H1 (cell line): ENCODE results near the gene PRTN3. TPM values are rescaled to one million over a fixed set of nuclear protein-coding genes. Genes with fewer than 3 reads are reported as not detected.
A peak's percentile ranks its signal among the peaks of the same experiment; 100 is the strongest.

Source experiments
- CTCF ChIA-PET: fragments of 300-600 bp; sonication (Branson Sonifier 250); formaldehyde crosslinking; loops from one replicate; lab custom pipeline; 2021; ENCODE audit not compliant: partially characterized antibody; lab: Charles Lee
- POLR2A ChIA-PET: fragments of 300-600 bp; sonication (Branson Sonifier 250); formaldehyde crosslinking; loops from one replicate; lab custom pipeline; 2021; ENCODE audit warnings: inconsistent platforms; ENCODE audit not compliant: partially characterized antibody; lab: Charles Lee
- DNase-seq, 2 experiments: peaks; one replicate each; pipeline versions ENCODE4 v3.0.0 to v3.0.0-alpha.2; 2010 to 2022; ENCODE audit warnings: low spot score in 2 of 2, low read depth in 1 of 2, mixed read lengths in 1 of 2
- FAIRE-seq: peaks from 2 replicates; lab custom pipeline; 2011; peaks lifted over from hg19 to GRCh38; lab: Jason Lieb, UNC
- H2AFZ ChIP-seq: 2 replicates; pipeline ENCODE4 v1.8.1; 2012; ENCODE audit warnings: low read length, inconsistent platforms
- H2AK5ac ChIP-seq: 2 replicates; pipeline ENCODE4 v1.6.1; 2013; ENCODE audit warnings: low read depth, low read length
- H2BK120ac ChIP-seq: replicated peaks from 2 replicates; pipeline ENCODE3; 2013; ENCODE audit warnings: low read depth, low read length, inconsistent platforms
- H2BK12ac ChIP-seq: 2 replicates; pipeline ENCODE4 v1.6.1; 2013; ENCODE audit warnings: low read depth, low read length
- H2BK15ac ChIP-seq: 2 replicates; pipeline ENCODE4 v1.6.1; 2013; ENCODE audit warnings: low read length
- H2BK20ac ChIP-seq: 2 replicates; pipeline ENCODE4 v1.6.1; 2013; ENCODE audit warnings: low read length
- H2BK5ac ChIP-seq: 2 replicates; pipeline ENCODE4 v1.6.1; 2013; ENCODE audit warnings: low read depth, low read length
- H3K14ac ChIP-seq: 2 replicates; pipeline ENCODE4 v1.6.1; 2013; ENCODE audit warnings: inconsistent platforms; ENCODE audit not compliant: insufficient read length
- H3K18ac ChIP-seq: 2 replicates; pipeline ENCODE4 v1.6.1; 2013; ENCODE audit warnings: low read length; ENCODE audit errors: extremely low read depth
- H3K23ac ChIP-seq: 2 replicates; pipeline ENCODE4 v1.6.1; 2013; ENCODE audit warnings: inconsistent platforms; ENCODE audit not compliant: insufficient read length
- H3K23me2 ChIP-seq: 2 replicates; pipeline ENCODE4 v1.6.1; 2013; ENCODE audit warnings: low read depth, low read length
- H3K27ac ChIP-seq: 2 replicates; pipeline ENCODE4 v1.6.1; 2011; ENCODE audit warnings: low read depth, low read length, inconsistent platforms
- H3K27me3 ChIP-seq, 4 experiments: replicated peaks in 1 of 4; 1 replicate in 1 of 4; 2 replicates in 3 of 4; pipeline versions ENCODE4 v1.6.1 to v1.8.1; 2011 to 2013; ENCODE audit warnings: low read length in 3 of 4, mild to moderate bottlenecking in 3 of 4, inconsistent platforms in 2 of 4, mixed read lengths in 2 of 4, moderate library complexity in 1 of 4; ENCODE audit not compliant: control insufficient read depth in 3 of 4, insufficient read depth in 3 of 4; ENCODE audit errors: extremely low read depth in 1 of 4
- H3K36me3 ChIP-seq, 4 experiments: 2 replicates each; pipeline versions ENCODE4 v1.6.1 to v1.8.1; 2011 to 2013; ENCODE audit warnings: mild to moderate bottlenecking in 4 of 4, low read length in 3 of 4, moderate library complexity in 2 of 4, control low read depth in 1 of 4, inconsistent platforms in 1 of 4; ENCODE audit not compliant: insufficient read depth in 4 of 4, control insufficient read depth in 2 of 4
- H3K4ac ChIP-seq: replicated peaks from 2 replicates; pipeline ENCODE3; 2013; ENCODE audit warnings: low read length, low read depth, mixed read lengths, inconsistent platforms; ENCODE audit not compliant: insufficient read length
- H3K4me1 ChIP-seq, 4 experiments: replicated peaks in 1 of 4; 1 replicate in 1 of 4; 2 replicates in 3 of 4; pipeline versions ENCODE4 v1.6.1 to v1.8.1; 2011 to 2013; ENCODE audit warnings: low read length in 3 of 4, inconsistent platforms in 2 of 4, mixed read lengths in 1 of 4; ENCODE audit not compliant: insufficient read depth in 4 of 4, control insufficient read depth in 3 of 4
- H3K4me2 ChIP-seq, 2 experiments: 2 replicates each; pipeline versions ENCODE4 v1.6.1 to v1.8.1; 2011 to 2013; ENCODE audit warnings: low read depth in 2 of 2, low read length in 2 of 2, control low read depth in 1 of 2, inconsistent platforms in 1 of 2, mild to moderate bottlenecking in 1 of 2; ENCODE audit not compliant: insufficient read depth in 1 of 2
- H3K4me3 ChIP-seq, 4 experiments: fragments of 200-600, 300-600 bp in 1 of 4; sonication (generic), shearing (Covaris generic), sonication (Bioruptor Twin) in 1 of 4; 2 replicates each; pipeline versions ENCODE4 v1.5.1 to v1.8.1; 2011 to 2016; ENCODE audit warnings: low read length in 4 of 4, low read depth in 3 of 4, control low read depth in 2 of 4, inconsistent platforms in 2 of 4, mild to moderate bottlenecking in 2 of 4, mixed read lengths in 1 of 4, moderate library complexity in 1 of 4; ENCODE audit not compliant: insufficient read depth in 2 of 4; ENCODE audit errors: extremely low read depth in 1 of 4
- H3K56ac ChIP-seq: replicated peaks from 2 replicates; pipeline ENCODE3; 2013; ENCODE audit warnings: low read depth, mild to moderate bottlenecking, mixed read lengths, low read length, inconsistent platforms; ENCODE audit not compliant: insufficient read length
- H3K79me1 ChIP-seq: 2 replicates; pipeline ENCODE4 v1.6.1; 2013; ENCODE audit warnings: low read depth, low read length, control low read depth
- H3K79me2 ChIP-seq, 2 experiments: 2 replicates each; pipeline versions ENCODE4 v1.6.1 to v1.8.1; 2012 to 2013; ENCODE audit warnings: low read length in 2 of 2, mild to moderate bottlenecking in 2 of 2, inconsistent platforms in 1 of 2; ENCODE audit not compliant: insufficient read depth in 2 of 2, control insufficient read depth in 1 of 2
- H3K9ac ChIP-seq, 4 experiments: replicated peaks in 1 of 4; 1 replicate in 1 of 4; 2 replicates in 3 of 4; pipeline versions ENCODE4 v1.6.1 to v1.8.1; 2011 to 2013; ENCODE audit warnings: low read depth in 3 of 4, low read length in 3 of 4, control low read depth in 2 of 4, mild to moderate bottlenecking in 2 of 4, moderate library complexity in 2 of 4, inconsistent platforms in 1 of 4; ENCODE audit errors: extremely low read depth in 1 of 4
- H3K9me3 ChIP-seq, 2 experiments: 2 replicates each; pipeline versions ENCODE4 v1.6.1 to v1.8.1; 2012 to 2013; ENCODE audit warnings: mild to moderate bottlenecking in 2 of 2, moderate library complexity in 2 of 2, control low read depth in 1 of 2, inconsistent platforms in 1 of 2, low read depth in 1 of 2, low read length in 1 of 2, mixed read lengths in 1 of 2; ENCODE audit not compliant: insufficient read depth in 2 of 2
- H4K20me1 ChIP-seq, 2 experiments: replicated peaks in 1 of 2; 2 replicates each; pipeline versions ENCODE3 to v1.8.1; 2011 to 2013; ENCODE audit warnings: inconsistent platforms in 2 of 2, low read length in 2 of 2, mild to moderate bottlenecking in 1 of 2; ENCODE audit not compliant: insufficient read depth in 2 of 2, control insufficient read depth in 1 of 2
- H4K5ac ChIP-seq: 2 replicates; pipeline ENCODE4 v1.6.1; 2013; ENCODE audit warnings: low read length, low read depth, mixed read lengths, inconsistent platforms; ENCODE audit not compliant: insufficient read length
- H4K8ac ChIP-seq: 2 replicates; pipeline ENCODE4 v1.8.0; 2013; ENCODE audit warnings: mild to moderate bottlenecking, moderate library complexity, low read length, inconsistent platforms; ENCODE audit not compliant: insufficient read depth; ENCODE audit errors: extremely low read depth
- H4K91ac ChIP-seq: replicated peaks from 2 replicates; pipeline ENCODE3; 2013; ENCODE audit warnings: low read length, mixed read lengths, inconsistent platforms; ENCODE audit not compliant: insufficient read length
- CEBPB ChIP-seq: IDR thresholded peaks from 2 replicates; pipeline ENCODE4 v1.6.1; 2012; ENCODE audit warnings: low read depth, low read length
- POLR2A ChIP-seq, 2 experiments: IDR thresholded peaks; 1 replicate in 1 of 2; 2 replicates in 1 of 2; pipeline ENCODE4 v1.6.1; 2011; ENCODE audit warnings: low read depth in 2 of 2, low read length in 2 of 2, mild to moderate bottlenecking in 2 of 2; ENCODE audit errors: control extremely low read depth in 1 of 2
- POLR2AphosphoS5 ChIP-seq: IDR thresholded peaks from 2 replicates; pipeline ENCODE4 v1.6.1; 2011; ENCODE audit warnings: low read depth, low read length
- WGBS, 2 experiments: shearing (Covaris generic) in 1 of 2; methylation state at CpG; one replicate each; pipeline versions ENCODE4 v1.1.6 to v1.1.7; 2013 to 2015; ENCODE audit warnings: low lambda C conversion rate in 2 of 2, mixed read lengths in 2 of 2, inconsistent platforms in 1 of 2, low coverage in 1 of 2, missing lambda C conversion rate in 1 of 2; ENCODE audit not compliant: insufficient replicate concordance in 2 of 2, insufficient coverage in 1 of 2, insufficient read length in 1 of 2; ENCODE audit errors: extremely low coverage in 1 of 2, missing lambda C conversion rate in 1 of 2; 5-methylcytosine and 5-hydroxymethylcytosine counted together
- polyA plus RNA-seq, 7 experiments: library from polyadenylated mRNA; depleted of rRNA in 3 of 7; stranded (reverse) in 5 of 7; unstranded in 2 of 7; fragments of >200 nt in 5 of 7; fragments of 200-250 nt in 2 of 7; gene quantifications; 1 replicate in 5 of 7; 2 replicates in 1 of 7; 4 replicates in 1 of 7; pipeline versions ENCODE4 v1.2.1 to v1.2.3, GENCODE V29; 2011 to 2013; ENCODE audit warnings: missing spikeins in 2 of 7, mixed read lengths in 2 of 7
- total RNA-seq: library from RNA; stranded (reverse); fragmentation: NEBNext Ultra II Directional; extraction: Animal tissue kit (Norgen Biotek cat#: 25700); gene quantifications from 2 replicates; pipeline ENCODE4 v1.2.1, GENCODE V29; 2021

Gene PRTN3
- total and polyA plus RNA-seq, 2 of the 8 experiments (the other 6 are each of a cell fraction or from before 2014, with no cell fraction given): 0.39 to 2.1 TPM

DNA sequence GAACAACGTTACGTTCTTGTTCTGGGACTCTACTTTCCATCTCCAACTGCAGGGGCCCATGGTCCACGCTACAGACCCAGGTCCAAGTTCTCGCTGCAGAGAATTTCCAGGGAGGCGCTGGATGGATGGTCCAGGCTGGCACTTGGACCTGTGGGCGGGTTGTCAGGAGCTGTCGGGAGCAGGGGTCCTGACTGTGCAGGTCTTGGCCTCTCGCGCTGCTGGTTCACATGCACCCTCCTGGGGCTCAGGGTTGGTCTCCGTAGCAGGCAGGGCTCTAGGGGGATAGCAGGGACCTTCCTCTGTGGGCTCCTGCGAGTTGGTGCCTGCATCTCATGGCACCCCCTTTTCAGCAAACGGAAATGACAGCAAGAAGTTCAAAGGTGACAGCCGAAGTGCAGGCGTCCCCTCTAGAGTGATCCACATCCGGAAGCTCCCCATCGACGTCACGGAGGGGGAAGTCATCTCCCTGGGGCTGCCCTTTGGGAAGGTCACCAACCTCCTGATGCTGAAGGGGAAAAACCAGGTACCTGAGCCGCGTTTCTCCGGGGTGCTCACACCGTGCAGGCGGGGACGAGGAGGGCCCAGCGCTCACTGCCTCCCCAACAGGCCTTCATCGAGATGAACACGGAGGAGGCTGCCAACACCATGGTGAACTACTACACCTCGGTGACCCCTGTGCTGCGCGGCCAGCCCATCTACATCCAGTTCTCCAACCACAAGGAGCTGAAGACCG, 36.9 kb upstream of the PRTN3 start:
- Histone ChIP-seq H3K4me3 (no peak overlapping the region), H3K27me3 (no peaks in the 10 kb centered on the region), H4K5ac (no peak overlapping the region), H3K9me3 (no peaks in the 10 kb centered on the region), H3K27ac (no peak overlapping the region), H4K20me1 (peaks cover 68 to 83% of the 10 kb centered on the region in 2 experiments), H2AK5ac (no peak overlapping the region), H3K36me3 (peaks cover 46 to 83% (median 74%) of the 10 kb centered on the region in 4 experiments), H3K18ac (no peak overlapping the region), H4K8ac (no peak overlapping the region), H3K4ac (no peak overlapping the region), H3K9ac (no peak overlapping the region; a peak in 1 of 7 replicates), H3K4me2 (no peak overlapping the region), H2BK20ac (no peak overlapping the region), H3K23ac (no peak overlapping the region), H2BK5ac (no peak overlapping the region), H3K79me2 (peaks cover 52 to 84% of the 10 kb centered on the region in 2 experiments), H2BK15ac (no peak overlapping the region), H2BK12ac (no peak overlapping the region), H3K79me1 (peaks cover 18% of the 10 kb centered on the region), H4K91ac (no peak overlapping the region), H3K56ac (no peak overlapping the region), H2BK120ac (no peak overlapping the region), H3K14ac (no peak overlapping the region), H3K23me2 (peaks cover 3% of the 10 kb centered on the region; the same call in 1 of the 2 replicates), H3K4me1 (peaks cover 0 to 25% (median 15%) of the 10 kb centered on the region in 4 experiments; a peak in 6 of 7 replicates), H2AFZ (no peak overlapping the region)
- CTCF ChIA-PET: interaction anchor here (1.1 to 1.3 kb wide), 4 partner anchors 9 to 194 kb away, joined by 3 to 4 read pairs (median 3); no protein-coding TSS in a partner anchor
- no peak for FAIRE-seq
- TF ChIP-seq CEBPB: no peak
- TF ChIP-seq POLR2AphosphoS5: peak; percentile 62; the same call in 1 of the 2 replicates
- TF ChIP-seq POLR2A (IDR thresholded peaks at IDR 0.05; ENCODE audit: control extremely low read depth in 1 of 2, low read depth in 2 of 2, low read length in 2 of 2): peak in 1 of 2 experiments; percentile 42; a peak in 1 of 3 replicates
- no peak for DNase-seq
- 92% methylated on average over 31 of the region's 31 CpGs; no CpG with 5 or more reads in 1 of the 2 experiments for WGBS, 2 experiments
- POLR2A ChIA-PET: interaction anchor here (0.8 to 16.9 kb wide), 13 partner anchors 6 to 129 kb away, joined by 3 to 277 read pairs (median 6); partner anchors contain the start of genes AZU1 and PLPPR3
